H9 (cell line): ENCODE measurements around the gene DPEP3. TPM values are rescaled to one million over a fixed set of nuclear protein-coding genes. Genes with fewer than 3 reads are reported as not detected.

Source experiments
- DNase-seq: peaks from one replicate; pipeline ENCODE4 v3.0.0-alpha.2; 2017
- H2AFZ ChIP-seq: one replicate; pipeline ENCODE4 v1.6.1; 2013; ENCODE audit warnings: mild to moderate bottlenecking, low read length, control low read depth, moderate library complexity
- H2AK5ac ChIP-seq: 2 replicates; pipeline ENCODE4 v1.6.1; 2013; ENCODE audit warnings: low read length, control low read depth, mixed read lengths; ENCODE audit not compliant: insufficient read length
- H2BK120ac ChIP-seq: one replicate; pipeline ENCODE4 v1.6.1; 2013; ENCODE audit warnings: low read depth, mild to moderate bottlenecking, low read length, control low read depth, inconsistent platforms; ENCODE audit not compliant: poor library complexity, severe bottlenecking
- H2BK12ac ChIP-seq: 2 replicates; pipeline ENCODE4 v1.6.1; 2013; ENCODE audit warnings: low read length, control low read depth, mixed read lengths, low read depth; ENCODE audit not compliant: insufficient read length
- H2BK15ac ChIP-seq: 2 replicates; pipeline ENCODE4 v1.6.1; 2013; ENCODE audit warnings: low read depth, low read length, control low read depth
- H2BK20ac ChIP-seq: one replicate; pipeline ENCODE4 v1.6.1; 2013; ENCODE audit warnings: low read depth, mild to moderate bottlenecking, low read length, control low read depth, inconsistent platforms; ENCODE audit not compliant: poor library complexity, severe bottlenecking
- H2BK5ac ChIP-seq: 2 replicates; pipeline ENCODE4 v1.6.1; 2013; ENCODE audit warnings: low read length, control low read depth, mixed read lengths; ENCODE audit not compliant: insufficient read length
- H3K14ac ChIP-seq: 2 replicates; pipeline ENCODE4 v1.6.1; 2013; ENCODE audit warnings: low read length, control low read depth; ENCODE audit not compliant: insufficient read depth
- H3K18ac ChIP-seq: 2 replicates; pipeline ENCODE4 v1.6.1; 2013; ENCODE audit warnings: low read depth, mild to moderate bottlenecking, mixed read lengths, low read length, control low read depth; ENCODE audit not compliant: insufficient read length
- H3K23ac ChIP-seq: 2 replicates; pipeline ENCODE4 v1.6.1; 2013; ENCODE audit warnings: low read length, control low read depth, mixed read lengths, low read depth; ENCODE audit not compliant: insufficient read length
- H3K23me2 ChIP-seq: 2 replicates; pipeline ENCODE4 v1.6.1; 2013; ENCODE audit warnings: low read depth, mild to moderate bottlenecking, mixed read lengths, low read length, control low read depth; ENCODE audit not compliant: insufficient read length, poor library complexity, severe bottlenecking
- H3K27ac ChIP-seq: 2 replicates; pipeline ENCODE4 v1.5.1; 2013; ENCODE audit warnings: low read length, control low read depth, mixed read lengths, low read depth; ENCODE audit not compliant: insufficient read length
- H3K27me3 ChIP-seq: 2 replicates; pipeline ENCODE4 v1.6.1; 2013; ENCODE audit warnings: low read length, control low read depth, inconsistent platforms; ENCODE audit not compliant: insufficient read depth
- H3K4ac ChIP-seq: 2 replicates; pipeline ENCODE4 v1.6.1; 2013; ENCODE audit warnings: low read depth, mild to moderate bottlenecking, control low read depth, inconsistent platforms, low read length, moderate library complexity
- H3K4me1 ChIP-seq: 2 replicates; pipeline ENCODE4 v1.6.1; 2013; ENCODE audit warnings: low read length, control low read depth, inconsistent platforms; ENCODE audit not compliant: insufficient read depth
- H3K4me2 ChIP-seq: 2 replicates; pipeline ENCODE4 v1.6.1; 2013; ENCODE audit warnings: low read length, control low read depth, mixed read lengths; ENCODE audit not compliant: insufficient read length, insufficient read depth
- H3K56ac ChIP-seq: 2 replicates; pipeline ENCODE4 v1.6.1; 2013; ENCODE audit warnings: low read depth, mild to moderate bottlenecking, mixed read lengths, low read length, control low read depth; ENCODE audit not compliant: insufficient read length
- H3K79me1 ChIP-seq: 2 replicates; pipeline ENCODE4 v1.6.1; 2013; ENCODE audit warnings: low read depth, mild to moderate bottlenecking, moderate library complexity, low read length, control low read depth, inconsistent platforms; ENCODE audit not compliant: insufficient read depth, poor library complexity, severe bottlenecking
- H3K79me2 ChIP-seq: 2 replicates; pipeline ENCODE4 v1.6.1; 2013; ENCODE audit warnings: low read length, control low read depth, inconsistent platforms; ENCODE audit not compliant: insufficient read depth
- H3K9ac ChIP-seq: 2 replicates; pipeline ENCODE4 v1.6.1; 2013; ENCODE audit warnings: low read length, control low read depth, mixed read lengths; ENCODE audit not compliant: insufficient read length; ENCODE audit errors: extremely low read depth
- H3K9me3 ChIP-seq: one replicate; pipeline ENCODE4 v1.6.1; 2013; ENCODE audit warnings: low read depth, low read length, inconsistent platforms; ENCODE audit not compliant: control insufficient read depth
- H3T11ph ChIP-seq: one replicate; pipeline ENCODE4 v1.6.1; 2013; ENCODE audit warnings: mild to moderate bottlenecking, low read length, control low read depth, inconsistent platforms
- H4K20me1 ChIP-seq: one replicate; pipeline ENCODE4 v1.6.1; 2013; ENCODE audit not compliant: control insufficient read depth, insufficient read length, insufficient read depth
- H4K5ac ChIP-seq: 2 replicates; pipeline ENCODE4 v1.6.1; 2013; ENCODE audit warnings: low read depth, mild to moderate bottlenecking, mixed read lengths, low read length, control low read depth; ENCODE audit not compliant: insufficient read length
- H4K8ac ChIP-seq: replicated peaks from 2 replicates; pipeline ENCODE4 v1.6.1; 2013; ENCODE audit warnings: low read length, control low read depth, mixed read lengths, low read depth; ENCODE audit not compliant: insufficient read length
- H4K91ac ChIP-seq: 2 replicates; pipeline ENCODE4 v1.6.1; 2013; ENCODE audit warnings: low read depth, mild to moderate bottlenecking, moderate library complexity, mixed read lengths, low read length, control low read depth; ENCODE audit not compliant: insufficient read length
- H3K27ac Mint-ChIP-seq, 3 experiments: 2 replicates in 2 of 3; 3 replicates in 1 of 3; pipeline ENCODE4 v1.8.0; 2020 to 2021; ENCODE audit warnings: mixed read lengths in 3 of 3, mild to moderate bottlenecking in 1 of 3, moderate library complexity in 1 of 3
- H3K27me3 Mint-ChIP-seq: 2 replicates; pipeline ENCODE4 v1.8.0; 2021; ENCODE audit warnings: low read depth, mild to moderate bottlenecking, moderate library complexity, mixed read lengths
- H3K36me3 Mint-ChIP-seq, 3 experiments: 2 replicates in 2 of 3; 3 replicates in 1 of 3; pipeline ENCODE4 v1.8.0; 2020 to 2021; ENCODE audit warnings: low read depth in 3 of 3, mixed read lengths in 3 of 3; ENCODE audit not compliant: insufficient read depth in 1 of 3
- H3K4me1 Mint-ChIP-seq, 2 experiments: 2 replicates each; pipeline ENCODE4 v1.8.0; 2020; ENCODE audit warnings: mixed read lengths in 2 of 2
- H3K4me3 Mint-ChIP-seq, 2 experiments: 2 replicates in 1 of 2; 3 replicates in 1 of 2; pipeline ENCODE4 v1.8.0; 2020 to 2021; ENCODE audit warnings: mild to moderate bottlenecking in 2 of 2, mixed read lengths in 2 of 2, moderate library complexity in 1 of 2
- H3K9me3 Mint-ChIP-seq, 2 experiments: 2 replicates in 1 of 2; 3 replicates in 1 of 2; pipeline ENCODE4 v1.8.0; 2020; ENCODE audit warnings: mild to moderate bottlenecking in 2 of 2, mixed read lengths in 2 of 2, moderate library complexity in 1 of 2
- CTCF ChIP-seq: fragments of 200-600 bp; sonication (generic); conservative IDR thresholded peaks from 3 replicates; pipeline ENCODE4 v1.8.0; 2021; ENCODE audit warnings: antibody characterized with exemption, mild to moderate bottlenecking
- WGBS: extraction: QIAGEN DNeasy Blood & Tissue Kit; methylation state at CpG from one replicate; pipeline ENCODE4 v1.1.7; 2013; ENCODE audit warnings: missing lambda C conversion rate, low lambda C conversion rate, mixed read lengths; ENCODE audit not compliant: insufficient read length; ENCODE audit errors: extremely low coverage; 5-methylcytosine and 5-hydroxymethylcytosine counted together
- total RNA-seq: library from RNA; stranded (reverse); gene quantifications from 2 replicates; pipeline ENCODE4 v1.2.1, GENCODE V29; 2021

DPEP3 gene
- total RNA-seq, 1 experiment from 2014 or later: 0.68 TPM

DNA sequence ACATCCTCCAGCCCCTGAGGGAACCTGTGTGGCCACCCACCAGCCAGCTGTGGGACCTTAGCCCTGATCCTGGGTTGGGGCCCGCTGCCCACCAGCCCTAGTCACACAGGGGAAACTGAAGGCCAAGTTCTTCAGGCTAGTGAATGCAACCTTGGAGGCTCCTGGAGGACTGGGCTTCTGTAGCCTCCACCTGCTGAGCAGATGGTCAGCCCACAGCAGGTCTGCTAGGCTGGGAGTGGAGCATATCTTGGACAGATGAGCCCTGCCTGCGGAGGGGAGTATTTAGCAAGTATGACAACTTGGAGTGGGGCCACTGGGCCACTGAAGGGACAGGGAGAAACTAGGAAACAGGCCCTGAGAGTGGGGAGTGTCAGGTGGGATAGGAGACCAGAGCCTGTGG is 4.1 kb downstream of the DPEP3 start:
- Histone ChIP-seq H3K9me3 (no peaks in the 10 kb centered on the region), H3K23me2 (no peaks in the 10 kb centered on the region), H4K20me1 (no peaks in the 10 kb centered on the region), H4K8ac (no peak overlapping the region), H3K56ac (no peak overlapping the region), H2BK120ac (no peak overlapping the region), H2BK12ac (no peak overlapping the region), H2BK15ac (no peak overlapping the region), H3K79me2 (no peaks in the 10 kb centered on the region), H3K27me3 (no peaks in the 10 kb centered on the region; the same call in 1 of the 2 replicates), H3K27ac (no peak overlapping the region), H3K23ac (no peak overlapping the region), H3T11ph (no peak overlapping the region), H3K9ac (no peak overlapping the region), H2AFZ (no peak overlapping the region), H4K91ac (no peak overlapping the region), H4K5ac (no peak overlapping the region), H3K79me1 (no peaks in the 10 kb centered on the region), H3K4me1 (no peaks in the 10 kb centered on the region), H3K4me2 (no peak overlapping the region), H2AK5ac (no peak overlapping the region), H3K18ac (no peak overlapping the region), H2BK20ac (no peak overlapping the region), H3K4ac (no peak overlapping the region), H3K14ac (peak overlapping the region; percentile 28; the same call in 1 of the 2 replicates), H2BK5ac (no peak overlapping the region)
- DNase-seq: no peak
- TF ChIP-seq CTCF: no peak
- WGBS: no CpG with 5 or more reads among the region's 2 CpGs
- Mint-ChIP-seq H3K9me3 (no peaks in the 10 kb centered on the region), H3K27me3 (peaks cover 17% of the 10 kb centered on the region), H3K4me1 (no peaks in the 10 kb centered on the region), H3K36me3 (no peaks in the 10 kb centered on the region), H3K4me3 (no peak overlapping the region), H3K27ac (peak overlapping the region in 1 of 3 experiments; percentile 85; a peak in 1 of 7 replicates)
